Activated B cell treated with CpG ODN at 0.5 μM for 24 hours (primary cell): ENCODE measurements around the gene TBC1D3B. TPM values are rescaled to one million over a fixed set of nuclear protein-coding genes. Genes with fewer than 3 reads are reported as not detected.
A peak's percentile ranks its signal among the peaks of the same experiment; 100 is the strongest.
"Not testable (repeated sequence)": the region's sequence is repeated elsewhere in the genome, so short reads cannot be mapped to it uniquely, and the experiment has no call there.

ENCODE experiments used
- ATAC-seq: fragments of 200-7000 bp; cut with Tn5 transposase; one replicate; pipeline ENCODE4 v1.10.0; 2021; ENCODE audit warnings: low read depth, mild to moderate bottlenecking, moderate library complexity
- CTCF ChIA-PET: fragments of 350-600 bp; sonication (Branson Sonifier 250); formaldehyde crosslinking; loops from one replicate; lab custom pipeline; 2021; ENCODE audit warnings: antibody characterized with exemption; lab: Charles Lee
- POLR2A ChIA-PET: fragments of 350-600 bp; sonication (Branson Sonifier 250); formaldehyde crosslinking; loops from one replicate; lab custom pipeline; 2021; ENCODE audit warnings: antibody characterized with exemption; lab: Charles Lee
- DNase-seq: peaks from one replicate; pipeline ENCODE4 v3.0.0; 2022
- H3K27ac Mint-ChIP-seq: one replicate; pipeline ENCODE4 v1.8.0; 2020; ENCODE audit warnings: mixed read lengths
- H3K27me3 Mint-ChIP-seq: one replicate; pipeline ENCODE4 v1.8.0; 2021; ENCODE audit warnings: mixed read lengths
- H3K36me3 Mint-ChIP-seq: one replicate; pipeline ENCODE4 v1.8.0; 2021; ENCODE audit warnings: low read depth, mixed read lengths
- H3K4me1 Mint-ChIP-seq: one replicate; pipeline ENCODE4 v1.8.0; 2021; ENCODE audit warnings: mixed read lengths
- H3K4me3 Mint-ChIP-seq: one replicate; pipeline ENCODE4 v1.8.0; 2020; ENCODE audit warnings: mild to moderate bottlenecking, mixed read lengths
- H3K9me3 Mint-ChIP-seq: one replicate; pipeline ENCODE4 v1.8.0; 2020; ENCODE audit warnings: mixed read lengths
- CTCF ChIP-seq: fragments of 200-600 bp; IDR thresholded peaks from one replicate; pipeline ENCODE4 v1.8.0; 2022; ENCODE audit warnings: antibody characterized with exemption, mild to moderate bottlenecking
- intact Hi-C: fragments of 100-400 bp; cut with micrococcal nuclease; formaldehyde crosslinking; loops from one replicate; pipeline ENCODE4 v1.15.1; 2024
- total RNA-seq: library from RNA; stranded (reverse); gene quantifications from 2 replicates; pipeline ENCODE4 v1.2.3, GENCODE V29; 2022

Gene TBC1D3B
- total RNA-seq, 1 donor from 2014 or later, result 12.8 TPM

GRCh38 chr17:36124879-36125824, 51.3 kb downstream of the TBC1D3B start:
- no peak for DNase-seq
- Mint-ChIP-seq H3K9me3 (peaks cover 2% of the 10 kb centered on the region), H3K27me3 (peaks cover 9% of the 10 kb centered on the region), H3K27ac (no peak overlapping the region), H3K36me3 (peaks cover 5% of the 10 kb centered on the region), H3K4me3 (no peak overlapping the region), H3K4me1 (peaks cover 49% of the 10 kb centered on the region)
- no peak for TF ChIP-seq CTCF
- CTCF ChIA-PET, result no interaction called here
- intact Hi-C loops, result no loop called here
- no peak for ATAC-seq
- POLR2A ChIA-PET, result interaction anchor here (1.4 kb wide), 1 partner anchor 22 kb away, joined by 4 read pairs; the partner anchor contains the start of gene CCL4

GRCh38 chr17:36123431-36123830, 53.0 kb downstream of the TBC1D3B start:
- intact Hi-C loops, result no loop called here
- H3K27me3 Mint-ChIP-seq, result peaks cover 12% of the 10 kb centered on the region
- H3K27ac Mint-ChIP-seq, result peak overlapping the region; percentile 24
- H3K4me1 Mint-ChIP-seq, result peaks cover 40% of the 10 kb centered on the region
- peaks cover 2% of the 10 kb centered on the region for H3K9me3 Mint-ChIP-seq
- ChIA-PET CTCF (interaction anchor here (1.1 kb wide), 1 partner anchor 50 kb away, joined by 4 read pairs; no protein-coding TSS in a partner anchor), POLR2A (interaction anchor here (0.9 to 1.7 kb wide), 2 partner anchors 26 to 33 kb away, joined by 3 read pairs; partner anchors contain the start of gene CCL3)
- DNase-seq (no peak), ATAC-seq (no peak)
- H3K36me3 Mint-ChIP-seq, result peaks cover 5% of the 10 kb centered on the region
- no peak overlapping the region for H3K4me3 Mint-ChIP-seq
- no peak for TF ChIP-seq CTCF

GRCh38 chr17:36121099-36121498, 55.3 kb downstream of the TBC1D3B start:
- H3K27ac Mint-ChIP-seq, ATAC-seq, H3K4me3 Mint-ChIP-seq, H3K36me3 Mint-ChIP-seq, H3K9me3 Mint-ChIP-seq, DNase-seq, POLR2A ChIA-PET, CTCF ChIA-PET: not testable (repeated sequence)
- H3K27me3 Mint-ChIP-seq, result peaks cover 12% of the 10 kb centered on the region
- H3K4me1 Mint-ChIP-seq, result peaks cover 33% of the 10 kb centered on the region
- intact Hi-C loops, result loop anchor here (2.0 kb wide), 1 partner anchor 14 kb away; no protein-coding TSS in a partner anchor

- Mint-ChIP-seq H3K36me3 (no peaks in the 10 kb centered on the region), H3K9me3 (no peaks in the 10 kb centered on the region), H3K27me3 (peaks cover 12% of the 10 kb centered on the region), H3K4me1 (peaks cover 27% of the 10 kb centered on the region), H3K27ac (no peak overlapping the region), H3K4me3 (no peak overlapping the region)
- DNase-seq (no peak), ATAC-seq (no peak)
- no peak for TF ChIP-seq CTCF
- CTCF ChIA-PET, result interaction anchor here (1.2 kb wide), 1 partner anchor 145 kb away, joined by 4 read pairs; no protein-coding TSS in a partner anchor
- intact Hi-C loops, result loop anchor here (2.0 kb wide), 1 partner anchor 13 kb away; no protein-coding TSS in a partner anchor
- POLR2A ChIA-PET, result no interaction called here
Observed at GRCh38 chr17:36120221-36120620, 56.2 kb downstream of the TBC1D3B start.

GRCh38 chr17:36118477-36119353, 57.7 kb downstream of the TBC1D3B start:
- no peak for TF ChIP-seq CTCF
- H3K27me3 Mint-ChIP-seq, result peaks cover 12% of the 10 kb centered on the region
- no peak overlapping the region for H3K27ac Mint-ChIP-seq
- peaks cover 4% of the 10 kb centered on the region for H3K9me3 Mint-ChIP-seq
- intact Hi-C loops, result loop anchor here (1.0 kb wide), 1 partner anchor 12 kb away; no protein-coding TSS in a partner anchor
- peak overlapping the region; percentile 17 for H3K4me3 Mint-ChIP-seq
- DNase-seq (no peak), ATAC-seq (no peak)
- H3K4me1 Mint-ChIP-seq, result peaks cover 25% of the 10 kb centered on the region
- POLR2A ChIA-PET, result interaction anchor here (0.6 to 1.9 kb wide), 6 partner anchors 9 to 34 kb away, joined by 3 to 10 read pairs (median 3); partner anchors contain the start of gene CCL3
- H3K36me3 Mint-ChIP-seq, result no peaks in the 10 kb centered on the region
- CTCF ChIA-PET, result interaction anchor here (0.5 to 1.7 kb wide), 3 partner anchors 28 to 137 kb away, joined by 3 to 6 read pairs (median 3); no protein-coding TSS in a partner anchor
